GM19023 (cell line): Measurements from ENCODE around the gene PERCC1.
"Not testable (repeated sequence)": the region's sequence is repeated elsewhere in the genome, so short reads cannot be mapped to it uniquely, and the experiment has no call there.

Experiments used
- ATAC-seq: cut with Tn5 transposase; IDR thresholded peaks from one replicate; pipeline ENCODE4 v1.9.1; 2021; ENCODE audit warnings: mild to moderate bottlenecking, moderate library complexity; ENCODE audit not compliant: unreplicated experiment

The PERCC1 gene

GRCh38 chr16:1433263-1433560, 2.3 kb downstream of the PERCC1 start:
- no peak for ATAC-seq

DNA sequence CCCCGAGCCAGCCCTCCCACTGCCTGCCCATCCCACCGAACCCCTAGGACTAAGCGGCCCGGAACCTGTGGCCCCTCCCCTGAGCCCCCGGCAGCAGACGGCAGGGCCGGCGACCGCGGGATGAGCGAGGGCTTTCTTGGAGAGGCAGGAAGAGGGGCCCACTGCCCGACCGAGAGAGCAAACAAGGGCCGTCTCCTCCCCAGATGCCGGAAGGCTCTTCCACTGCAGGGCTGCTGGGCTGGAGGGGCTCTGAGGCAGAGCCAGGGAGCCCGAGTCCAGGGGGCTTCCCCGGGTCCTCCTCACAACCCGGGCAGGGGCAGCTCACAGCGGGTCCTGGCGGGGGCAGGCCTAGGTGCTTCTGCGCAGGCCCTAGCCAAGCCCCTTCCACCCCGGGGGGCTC, 2.9 kb downstream of the PERCC1 start:
- ATAC-seq: no peak

- no peak for ATAC-seq
These were observed 4.0 kb downstream of the PERCC1 start for GRCh38 chr16:1434644-1435592.

DNA sequence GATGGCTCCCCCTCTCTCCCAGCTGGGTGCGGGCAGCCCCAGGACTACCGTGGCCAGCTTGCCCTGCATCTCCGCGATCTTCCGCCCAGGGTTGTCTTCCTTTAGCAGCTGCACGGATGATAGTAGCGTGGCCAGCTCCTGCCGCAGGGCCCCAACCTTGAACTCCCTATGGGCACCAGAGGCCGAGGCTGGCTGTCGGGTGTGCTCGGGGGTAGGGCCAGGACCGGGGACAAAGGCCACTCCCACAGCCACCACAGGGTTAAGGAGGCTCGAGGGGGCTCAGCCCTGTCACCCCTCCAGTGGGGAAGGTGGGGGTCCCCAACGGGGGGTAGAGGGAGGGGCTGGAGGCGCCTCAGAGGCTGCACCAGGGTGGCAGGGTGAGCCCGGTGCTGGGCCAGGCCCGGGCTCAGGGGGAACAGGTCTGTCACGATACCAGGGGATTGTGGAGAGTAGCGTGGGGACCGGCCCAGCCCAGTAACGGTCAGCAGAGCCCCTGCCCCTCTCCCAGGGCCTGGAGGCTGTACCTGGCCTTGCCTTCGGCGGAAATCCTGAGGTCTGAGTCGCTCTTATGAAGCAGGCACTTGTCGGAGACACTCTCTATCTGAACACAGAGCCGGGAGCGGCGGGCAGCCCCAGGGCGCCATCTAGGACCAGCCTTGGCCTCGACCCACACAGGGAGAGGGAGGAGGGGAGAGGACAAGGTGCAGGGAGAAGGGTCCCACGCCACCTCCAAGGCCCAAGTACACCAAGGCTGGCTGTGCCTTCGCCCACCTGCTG, 5.2 kb downstream of the PERCC1 start:
- ATAC-seq: no peak

GRCh38 chr16:1436731-1437355, 6.0 kb downstream of the PERCC1 start:
- ATAC-seq: no peak

GRCh38 chr16:1437606-1438005, 6.7 kb downstream of the PERCC1 start:
- ATAC-seq: no peak

DNA sequence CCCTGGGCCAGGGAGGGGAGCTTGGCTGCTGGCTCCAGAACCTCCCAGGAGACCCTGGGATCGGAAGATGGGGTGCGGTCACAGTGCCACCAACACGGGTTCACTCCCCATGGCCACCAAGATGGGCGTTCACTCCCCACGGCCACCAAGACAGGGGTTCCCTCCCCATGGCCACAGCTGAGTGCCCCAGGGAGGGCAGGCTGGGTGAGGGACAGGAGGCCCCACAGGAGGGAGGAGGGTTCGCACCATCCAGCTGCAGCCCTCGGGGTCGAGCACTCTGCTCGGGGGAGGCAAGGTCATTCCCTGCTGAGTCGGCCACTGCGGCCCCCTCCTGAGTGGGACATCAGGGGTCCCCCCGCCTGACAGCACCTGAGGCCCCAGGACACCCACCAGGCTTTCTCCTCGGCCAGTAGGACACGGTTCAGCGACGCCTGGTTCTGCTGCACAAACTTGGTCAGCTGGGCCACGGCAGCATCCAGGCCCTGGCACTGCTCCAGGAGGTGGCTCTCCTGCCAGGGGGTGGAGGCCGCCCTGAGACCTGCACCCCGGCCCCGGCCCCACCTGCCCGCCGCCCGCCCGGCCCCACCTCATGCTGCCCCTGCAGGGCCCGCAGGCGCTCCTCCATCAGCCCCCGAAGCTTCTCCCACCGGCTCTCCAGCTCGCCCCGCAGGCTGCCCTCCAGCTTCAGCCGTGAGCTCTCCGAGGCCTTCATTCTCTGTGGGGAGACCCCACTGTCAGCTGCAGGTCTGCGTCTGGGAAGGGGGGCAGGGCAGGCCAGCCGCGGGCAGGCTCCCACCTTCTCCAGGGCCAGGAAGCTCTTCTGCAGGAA, 7.6 kb downstream of the PERCC1 start:
- ATAC-seq: no peak

GRCh38 chr16:1439058-1439698, 8.3 kb downstream of the PERCC1 start:
- ATAC-seq: no peak

- not testable (repeated sequence) for ATAC-seq
These were observed 8.8 kb downstream of the PERCC1 start for GRCh38 chr16:1439699-1440074.

DNA sequence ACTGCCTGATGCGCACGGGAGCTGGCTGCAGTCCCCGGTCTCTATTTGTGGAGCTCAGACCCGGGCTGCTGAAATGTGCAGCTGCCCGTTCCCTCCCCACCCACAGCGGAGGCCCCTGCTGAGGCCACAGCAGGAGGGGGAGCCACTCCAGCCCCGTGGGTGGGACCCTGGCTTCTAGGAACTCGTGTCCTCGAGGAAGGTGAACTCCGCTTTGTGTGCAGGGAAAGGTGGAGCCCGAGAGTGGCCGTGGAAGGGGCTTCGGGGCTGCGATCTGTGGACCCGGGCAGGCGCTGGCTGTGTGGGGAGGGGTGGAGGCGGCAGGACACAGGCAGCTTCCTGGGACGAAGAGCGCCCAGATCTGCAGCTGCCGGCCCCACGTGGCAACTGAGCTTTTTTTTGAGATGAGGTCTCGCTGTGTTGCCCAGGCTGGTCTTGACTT, 10.5 kb downstream of the PERCC1 start:
- no peak for ATAC-seq

- ATAC-seq: no peak
These were observed 11.8 kb downstream of the PERCC1 start for GRCh38 chr16:1442697-1443096.

GRCh38 chr16:1443403-1443973, 12.6 kb downstream of the PERCC1 start:
- no peak for ATAC-seq

- ATAC-seq: no peak
These were observed 13.3 kb downstream of the PERCC1 start, which contains the start of gene CCDC154 for GRCh38 chr16:1443980-1444729. CCDC154 (minus strand) TSS chr16:1444556; CDS start chr16:1444322, 234 bp downstream.

DNA sequence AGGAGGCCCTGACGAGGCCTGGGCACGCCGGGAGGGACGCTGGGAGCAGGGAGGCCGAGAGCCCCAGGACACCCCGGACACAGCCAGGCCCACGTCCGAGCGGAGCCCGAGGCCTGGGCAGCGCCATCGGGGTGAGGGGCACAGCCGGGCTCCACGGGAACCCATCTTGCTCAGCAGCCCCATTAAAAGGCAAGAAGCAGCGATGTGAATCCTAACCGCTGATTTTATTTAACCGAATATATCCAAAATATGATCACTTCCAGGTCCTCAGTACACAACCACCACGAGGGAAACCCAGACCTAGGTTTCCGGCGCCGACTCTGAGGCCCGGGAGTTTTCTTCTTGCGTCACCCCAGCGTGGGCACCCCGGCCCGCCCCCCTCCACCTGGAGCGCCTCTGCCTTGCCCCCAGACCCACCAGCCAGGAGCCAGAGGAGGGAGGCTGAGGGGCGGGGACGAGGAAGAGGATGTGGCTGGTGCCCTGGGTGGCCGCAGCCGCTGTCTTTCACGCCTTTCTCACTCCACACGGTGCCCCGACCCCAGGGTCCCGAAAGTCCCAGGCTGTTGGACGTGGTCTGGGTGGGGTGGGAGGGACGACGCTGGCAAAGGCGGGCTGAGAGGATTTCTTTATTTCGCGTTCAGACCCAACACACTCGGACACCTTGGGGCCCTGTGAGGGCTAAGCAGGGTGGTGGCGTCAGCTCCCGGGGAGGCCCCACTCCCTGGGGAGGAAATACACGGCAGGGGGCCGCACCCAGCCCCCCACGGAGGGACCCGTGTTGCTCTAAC, 14.0 kb downstream of the PERCC1 start:
- no peak for ATAC-seq

GRCh38 chr16:1445518-1446203, 14.8 kb downstream of the PERCC1 start:
- ATAC-seq: no peak

DNA sequence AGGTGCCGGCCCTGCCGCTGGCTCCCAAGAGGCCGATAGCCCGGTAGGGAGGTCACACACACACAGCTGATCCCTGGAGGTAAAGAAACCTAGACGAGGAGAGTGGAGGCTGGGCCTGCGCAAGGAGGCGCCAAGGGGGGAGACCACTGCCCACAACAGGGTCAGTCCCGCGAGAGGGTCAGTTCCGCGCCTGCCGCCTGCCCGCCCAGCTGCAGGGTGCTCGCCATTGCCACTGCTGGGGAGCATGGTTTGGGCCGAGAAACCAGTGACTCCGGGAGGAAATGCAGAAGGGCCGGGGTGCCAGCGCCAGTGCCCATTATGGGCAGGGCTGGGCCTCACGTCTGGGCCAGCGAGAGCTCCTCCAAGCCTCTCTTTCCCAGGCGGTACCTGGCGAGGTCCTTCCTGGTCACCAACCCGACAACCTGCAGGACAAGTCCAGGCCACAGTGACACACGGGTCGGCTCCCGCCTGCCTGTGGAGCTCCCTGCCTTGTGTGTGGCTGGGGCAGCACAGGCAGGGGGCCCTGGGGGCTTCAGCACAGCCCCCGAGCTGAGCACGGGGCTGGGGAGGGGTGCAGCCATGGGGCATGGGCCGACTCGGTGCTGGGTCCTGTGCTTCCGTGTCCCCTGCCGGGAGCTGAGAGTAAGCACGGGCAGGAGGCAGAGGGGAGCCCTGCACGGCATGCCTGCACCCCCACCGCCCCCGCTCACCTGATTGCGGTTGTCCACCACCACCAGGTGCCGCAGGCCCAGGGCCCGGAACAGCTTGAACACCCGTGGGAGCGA, 15.6 kb downstream of the PERCC1 start:
- ATAC-seq: no peak

GRCh38 chr16:1447965-1448364, 17.1 kb downstream of the PERCC1 start:
- ATAC-seq: no peak
